Measurements from ENCODE around the gene FBXO47.
A peak's percentile ranks its signal among the peaks of the same experiment; 100 is the strongest.

The FBXO47 gene

DNA sequence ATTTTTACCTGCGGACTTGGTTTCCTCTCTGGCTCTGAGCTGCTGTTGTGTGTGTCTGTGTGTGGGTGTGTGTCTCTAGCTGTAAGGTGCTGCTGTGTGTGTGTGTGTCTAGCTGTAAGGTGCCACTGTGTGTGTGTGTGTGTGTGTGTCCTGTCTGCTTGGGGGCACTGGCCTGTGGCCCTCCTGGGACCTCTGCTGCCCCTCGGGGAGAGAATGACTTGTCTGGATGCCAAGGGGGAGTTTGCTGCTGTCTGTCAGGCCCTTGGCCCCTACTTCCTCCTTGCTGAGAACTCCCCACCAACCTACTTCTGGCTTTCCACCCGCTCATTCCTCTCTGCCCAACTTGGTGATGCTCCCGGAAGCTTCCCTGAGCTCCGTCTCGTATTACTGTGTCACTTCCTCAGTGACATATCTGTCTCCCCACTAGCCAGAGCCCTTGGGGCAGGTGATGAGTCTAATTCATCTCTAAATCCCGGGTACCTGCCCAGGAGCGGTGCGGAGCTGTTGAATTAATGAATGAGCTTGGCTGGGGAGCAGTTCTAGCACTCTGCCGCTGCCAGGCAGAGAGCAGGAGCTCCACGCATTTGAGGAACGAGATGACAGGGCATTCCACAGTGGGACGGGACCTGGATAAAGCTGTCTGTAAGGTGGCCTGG is 45.3 kb downstream of the FBXO47 start:
- Mint-ChIP-seq H3K9me3 (no peaks in the 10 kb centered on the region), H3K27me3 (ENCODE audit: low read depth, poor library complexity) (no peaks in the 10 kb centered on the region), H3K4me3 (no peak overlapping the region), H3K27ac (peak overlapping the region; percentile 68), H3K36me3 (ENCODE audit: low read depth) (peaks cover 20% of the 10 kb centered on the region), H3K4me1 (peaks cover 50% of the 10 kb centered on the region)
- TF ChIP-seq, protein P1, sequence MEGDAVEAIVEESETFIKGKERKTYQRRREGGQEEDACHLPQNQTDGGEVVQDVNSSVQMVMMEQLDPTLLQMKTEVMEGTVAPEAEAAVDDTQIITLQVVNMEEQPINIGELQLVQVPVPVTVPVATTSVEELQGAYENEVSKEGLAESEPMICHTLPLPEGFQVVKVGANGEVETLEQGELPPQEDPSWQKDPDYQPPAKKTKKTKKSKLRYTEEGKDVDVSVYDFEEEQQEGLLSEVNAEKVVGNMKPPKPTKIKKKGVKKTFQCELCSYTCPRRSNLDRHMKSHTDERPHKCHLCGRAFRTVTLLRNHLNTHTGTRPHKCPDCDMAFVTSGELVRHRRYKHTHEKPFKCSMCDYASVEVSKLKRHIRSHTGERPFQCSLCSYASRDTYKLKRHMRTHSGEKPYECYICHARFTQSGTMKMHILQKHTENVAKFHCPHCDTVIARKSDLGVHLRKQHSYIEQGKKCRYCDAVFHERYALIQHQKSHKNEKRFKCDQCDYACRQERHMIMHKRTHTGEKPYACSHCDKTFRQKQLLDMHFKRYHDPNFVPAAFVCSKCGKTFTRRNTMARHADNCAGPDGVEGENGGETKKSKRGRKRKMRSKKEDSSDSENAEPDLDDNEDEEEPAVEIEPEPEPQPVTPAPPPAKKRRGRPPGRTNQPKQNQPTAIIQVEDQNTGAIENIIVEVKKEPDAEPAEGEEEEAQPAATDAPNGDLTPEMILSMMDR (IDR thresholded peaks at IDR 0.05): no peak
- no peak for DNase-seq

DNA sequence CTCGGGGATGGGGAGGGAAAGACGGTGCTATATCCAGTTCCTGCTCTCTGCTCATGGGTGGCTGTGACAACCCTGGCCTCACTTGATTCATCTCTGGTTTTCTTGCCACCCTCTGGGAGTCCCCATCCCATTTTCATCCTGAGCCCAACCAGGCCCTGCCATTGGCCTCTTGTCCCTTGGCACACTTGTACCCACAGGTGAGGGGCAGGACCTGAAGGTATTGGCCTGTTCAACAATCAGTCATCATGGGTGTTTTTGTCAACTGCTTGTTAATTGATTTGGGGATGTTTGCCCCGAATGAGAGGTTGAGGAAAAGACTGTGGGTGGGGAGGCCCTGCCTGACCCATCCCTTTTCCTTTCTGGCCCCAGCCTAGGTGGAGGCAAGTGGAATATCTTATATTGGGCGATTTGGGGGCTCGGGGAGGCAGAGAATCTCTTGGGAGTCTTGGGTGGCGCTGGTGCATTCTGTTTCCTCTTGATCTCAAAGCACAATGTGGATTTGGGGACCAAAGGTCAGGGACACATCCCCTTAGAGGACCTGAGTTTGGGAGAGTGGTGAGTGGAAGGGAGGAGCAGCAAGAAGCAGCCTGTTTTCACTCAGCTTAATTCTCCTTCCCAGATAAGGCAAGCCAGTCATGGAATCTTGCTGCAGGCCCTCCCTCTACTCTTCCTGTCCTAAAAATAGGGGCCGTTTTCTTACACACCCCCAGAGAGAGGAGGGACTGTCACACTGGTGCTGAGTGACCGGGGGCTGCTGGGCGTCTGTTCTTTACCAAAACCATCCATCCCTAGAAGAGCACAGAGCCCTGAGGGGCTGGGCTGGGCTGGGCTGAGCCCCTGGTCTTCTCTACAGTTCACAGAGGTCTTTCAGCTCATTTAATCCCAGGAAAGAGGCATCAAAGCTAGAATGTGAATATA is 46.6 kb downstream of the FBXO47 start:
- peaks cover 40% of the 10 kb centered on the region for H3K4me1 Mint-ChIP-seq
- TF ChIP-seq, protein P1 (IDR thresholded peaks at IDR 0.05): no peak

DNA sequence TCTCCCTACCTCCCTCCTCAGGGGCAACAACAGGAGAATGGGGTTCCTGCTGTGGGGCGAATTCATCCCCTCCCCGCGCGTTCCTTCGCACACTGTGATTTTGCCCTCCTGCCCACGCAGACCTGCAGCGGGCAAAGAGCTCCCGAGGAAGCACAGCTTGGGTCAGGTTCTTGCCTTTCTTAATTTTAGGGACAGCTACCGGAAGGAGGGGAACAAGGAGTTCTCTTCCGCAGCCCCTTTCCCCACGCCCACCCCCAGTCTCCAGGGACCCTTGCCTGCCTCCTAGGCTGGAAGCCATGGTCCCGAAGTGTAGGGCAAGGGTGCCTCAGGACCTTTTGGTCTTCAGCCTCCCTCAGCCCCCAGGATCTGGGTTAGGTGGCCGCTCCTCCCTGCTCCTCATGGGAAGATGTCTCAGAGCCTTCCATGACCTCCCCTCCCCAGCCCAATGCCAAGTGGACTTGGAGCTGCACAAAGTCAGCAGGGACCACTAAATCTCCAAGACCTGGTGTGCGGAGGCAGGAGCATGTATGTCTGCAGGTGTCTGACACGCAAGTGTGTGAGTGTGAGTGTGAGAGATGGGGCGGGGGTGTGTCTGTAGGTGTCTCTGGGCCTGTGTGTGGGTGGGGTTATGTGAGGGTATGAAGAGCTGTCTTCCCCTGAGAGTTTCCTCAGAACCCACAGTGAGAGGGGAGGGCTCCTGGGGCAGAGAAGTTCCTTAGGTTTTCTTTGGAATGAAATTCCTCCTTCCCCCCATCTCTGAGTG is 47.7 kb downstream of the FBXO47 start:
- no peak for DNase-seq
- H3K4me3 Mint-ChIP-seq: no peak overlapping the region
- H3K36me3 Mint-ChIP-seq (ENCODE audit: low read depth): peaks cover 32% of the 10 kb centered on the region
- H3K27me3 Mint-ChIP-seq (ENCODE audit: low read depth, poor library complexity): no peaks in the 10 kb centered on the region
- TF ChIP-seq, protein P1 (IDR thresholded peaks at IDR 0.05): no peak
- H3K27ac Mint-ChIP-seq: no peak overlapping the region
- H3K9me3 Mint-ChIP-seq: no peaks in the 10 kb centered on the region
- peaks cover 35% of the 10 kb centered on the region for H3K4me1 Mint-ChIP-seq

More for the DNA sequence above, 46.6 kb downstream of the FBXO47 start:
- DNase-seq: no peak
- peak overlapping the region; percentile 83 for H3K27ac Mint-ChIP-seq
- no peak overlapping the region for H3K4me3 Mint-ChIP-seq
- H3K36me3 Mint-ChIP-seq (ENCODE audit: low read depth): peaks cover 29% of the 10 kb centered on the region
- H3K9me3 Mint-ChIP-seq: no peaks in the 10 kb centered on the region
- H3K27me3 Mint-ChIP-seq (ENCODE audit: low read depth, poor library complexity): no peaks in the 10 kb centered on the region

GRCh38 chr17:38918916-38919315 is 48.3 kb downstream of the FBXO47 start:
- Mint-ChIP-seq H3K9me3 (no peaks in the 10 kb centered on the region), H3K27ac (no peak overlapping the region), H3K36me3 (ENCODE audit: low read depth) (peaks cover 38% of the 10 kb centered on the region), H3K4me3 (no peak overlapping the region), H3K4me1 (peaks cover 40% of the 10 kb centered on the region), H3K27me3 (ENCODE audit: low read depth, poor library complexity) (no peaks in the 10 kb centered on the region)
- TF ChIP-seq, protein P1 (IDR thresholded peaks at IDR 0.05): no peak
- no peak for DNase-seq

DNA sequence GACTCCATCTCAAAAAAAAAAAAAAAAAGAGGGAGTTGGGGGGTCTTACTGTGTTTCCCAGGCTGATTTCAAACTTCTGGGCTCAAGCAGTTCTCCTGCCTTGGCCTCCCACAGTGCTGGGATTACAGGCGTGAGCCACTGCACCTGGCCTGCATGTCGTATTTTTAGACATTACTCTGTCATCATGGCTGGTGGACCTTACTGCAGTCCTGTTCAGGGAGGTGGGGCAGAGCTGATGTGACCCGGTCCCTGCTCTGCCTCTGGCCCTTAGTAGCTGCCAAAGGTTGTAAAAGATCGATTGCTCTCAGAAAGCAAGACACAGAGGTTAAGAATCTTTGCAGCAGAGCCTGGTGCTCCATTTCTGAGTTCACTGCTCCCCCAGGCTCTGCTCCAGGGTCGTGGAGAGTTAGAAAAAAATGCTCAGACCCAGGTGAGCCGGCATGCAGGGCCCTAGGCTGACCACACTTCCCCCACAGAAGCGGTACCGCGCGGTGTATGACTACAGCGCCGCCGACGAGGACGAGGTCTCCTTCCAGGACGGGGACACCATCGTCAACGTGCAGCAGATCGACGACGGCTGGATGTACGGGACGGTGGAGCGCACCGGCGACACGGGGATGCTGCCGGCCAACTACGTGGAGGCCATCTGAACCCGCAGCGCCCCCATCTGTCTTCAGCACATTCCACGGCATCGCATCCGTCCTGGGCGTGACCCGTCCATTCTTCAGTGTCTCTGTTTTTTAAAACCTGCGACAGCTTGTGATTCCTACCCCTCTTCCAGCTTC is 48.9 kb downstream of the FBXO47 start:
- TF ChIP-seq, protein P1 (IDR thresholded peaks at IDR 0.05): no peak
- Mint-ChIP-seq H3K9me3 (no peaks in the 10 kb centered on the region), H3K27ac (peak overlapping the region; percentile 83), H3K4me1 (peaks cover 40% of the 10 kb centered on the region), H3K27me3 (ENCODE audit: low read depth, poor library complexity) (no peaks in the 10 kb centered on the region), H3K36me3 (ENCODE audit: low read depth) (peaks cover 38% of the 10 kb centered on the region), H3K4me3 (no peak overlapping the region)
- no peak for DNase-seq
